Measurements from ENCODE around the gene MYRFL.

- TF ChIP-seq, protein P1, sequence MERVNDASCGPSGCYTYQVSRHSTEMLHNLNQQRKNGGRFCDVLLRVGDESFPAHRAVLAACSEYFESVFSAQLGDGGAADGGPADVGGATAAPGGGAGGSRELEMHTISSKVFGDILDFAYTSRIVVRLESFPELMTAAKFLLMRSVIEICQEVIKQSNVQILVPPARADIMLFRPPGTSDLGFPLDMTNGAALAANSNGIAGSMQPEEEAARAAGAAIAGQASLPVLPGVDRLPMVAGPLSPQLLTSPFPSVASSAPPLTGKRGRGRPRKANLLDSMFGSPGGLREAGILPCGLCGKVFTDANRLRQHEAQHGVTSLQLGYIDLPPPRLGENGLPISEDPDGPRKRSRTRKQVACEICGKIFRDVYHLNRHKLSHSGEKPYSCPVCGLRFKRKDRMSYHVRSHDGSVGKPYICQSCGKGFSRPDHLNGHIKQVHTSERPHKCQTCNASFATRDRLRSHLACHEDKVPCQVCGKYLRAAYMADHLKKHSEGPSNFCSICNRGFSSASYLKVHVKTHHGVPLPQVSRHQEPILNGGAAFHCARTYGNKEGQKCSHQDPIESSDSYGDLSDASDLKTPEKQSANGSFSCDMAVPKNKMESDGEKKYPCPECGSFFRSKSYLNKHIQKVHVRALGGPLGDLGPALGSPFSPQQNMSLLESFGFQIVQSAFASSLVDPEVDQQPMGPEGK (CRISPR knock-in tag; IDR thresholded peaks at IDR 0.05; ENCODE audit: borderline replicate concordance): no peak
- TF ChIP-seq CSDC2 (CRISPR knock-in tag; IDR thresholded peaks at IDR 0.05): no peak
Measured at GRCh38 chr12:69846976-69847375, 21.9 kb downstream of the MYRFL start.
